Lower leg skin (tissue), 3 donors: ENCODE data around the gene NFIA.

Source experiments
- POLR2A ChIP-seq, 2 donors: fragments of 450-650 bp; IDR thresholded peaks; one replicate each; pipeline ENCODE4 v1.6.1; 2016 to 2017; ENCODE audit warnings: antibody characterized with exemption in 2 of 2, mild to moderate bottlenecking in 1 of 2, moderate library complexity in 1 of 2
- TF ChIP-seq, protein P1 (sequence below), 3 donors: fragments of 450-650 bp; IDR thresholded peaks; one replicate each; pipeline ENCODE4 v1.5.1; 2016; ENCODE audit warnings: antibody characterized with exemption in 3 of 3, mild to moderate bottlenecking in 3 of 3, moderate library complexity in 2 of 3

- TF ChIP-seq, protein P1, sequence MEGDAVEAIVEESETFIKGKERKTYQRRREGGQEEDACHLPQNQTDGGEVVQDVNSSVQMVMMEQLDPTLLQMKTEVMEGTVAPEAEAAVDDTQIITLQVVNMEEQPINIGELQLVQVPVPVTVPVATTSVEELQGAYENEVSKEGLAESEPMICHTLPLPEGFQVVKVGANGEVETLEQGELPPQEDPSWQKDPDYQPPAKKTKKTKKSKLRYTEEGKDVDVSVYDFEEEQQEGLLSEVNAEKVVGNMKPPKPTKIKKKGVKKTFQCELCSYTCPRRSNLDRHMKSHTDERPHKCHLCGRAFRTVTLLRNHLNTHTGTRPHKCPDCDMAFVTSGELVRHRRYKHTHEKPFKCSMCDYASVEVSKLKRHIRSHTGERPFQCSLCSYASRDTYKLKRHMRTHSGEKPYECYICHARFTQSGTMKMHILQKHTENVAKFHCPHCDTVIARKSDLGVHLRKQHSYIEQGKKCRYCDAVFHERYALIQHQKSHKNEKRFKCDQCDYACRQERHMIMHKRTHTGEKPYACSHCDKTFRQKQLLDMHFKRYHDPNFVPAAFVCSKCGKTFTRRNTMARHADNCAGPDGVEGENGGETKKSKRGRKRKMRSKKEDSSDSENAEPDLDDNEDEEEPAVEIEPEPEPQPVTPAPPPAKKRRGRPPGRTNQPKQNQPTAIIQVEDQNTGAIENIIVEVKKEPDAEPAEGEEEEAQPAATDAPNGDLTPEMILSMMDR (IDR thresholded peaks at IDR 0.05) = no peak
- TF ChIP-seq POLR2A (IDR thresholded peaks at IDR 0.05) = no peak
Measured at GRCh38 chr1:61436016-61436415, 353.7 kb downstream of the NFIA start.
